Hepatic stellate cell (primary cell): Measurements from ENCODE around the gene TSPAN11.
"Not testable (repeated sequence)": the region's sequence is repeated elsewhere in the genome, so short reads cannot be mapped to it uniquely, and the experiment has no call there.

Experiments used
- DNase-seq: peaks from one replicate; pipeline ENCODE4 v3.0.0; 2011; ENCODE audit warnings: low spot score

TSPAN11 gene

DNA sequence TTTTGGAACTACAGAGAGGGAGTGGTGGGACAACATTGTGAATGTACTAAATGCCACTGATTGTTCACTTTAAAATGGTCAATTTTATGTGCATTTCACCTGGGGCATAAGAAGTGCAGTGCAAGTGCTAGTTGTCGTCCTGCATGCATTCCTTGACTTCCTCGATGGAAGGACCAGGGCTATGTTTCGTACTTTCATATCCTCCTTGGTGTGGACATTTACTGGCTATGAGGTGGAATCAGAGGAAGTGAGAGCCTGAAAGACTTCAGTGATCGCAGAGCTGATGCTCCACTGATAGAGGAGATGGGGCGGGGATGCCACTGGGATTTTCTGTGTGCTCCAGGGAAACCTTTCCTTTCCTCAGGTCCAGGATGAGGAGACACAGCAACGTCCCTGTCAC, 93.0 kb downstream of the TSPAN11 start:
- no peak for DNase-seq

DNA sequence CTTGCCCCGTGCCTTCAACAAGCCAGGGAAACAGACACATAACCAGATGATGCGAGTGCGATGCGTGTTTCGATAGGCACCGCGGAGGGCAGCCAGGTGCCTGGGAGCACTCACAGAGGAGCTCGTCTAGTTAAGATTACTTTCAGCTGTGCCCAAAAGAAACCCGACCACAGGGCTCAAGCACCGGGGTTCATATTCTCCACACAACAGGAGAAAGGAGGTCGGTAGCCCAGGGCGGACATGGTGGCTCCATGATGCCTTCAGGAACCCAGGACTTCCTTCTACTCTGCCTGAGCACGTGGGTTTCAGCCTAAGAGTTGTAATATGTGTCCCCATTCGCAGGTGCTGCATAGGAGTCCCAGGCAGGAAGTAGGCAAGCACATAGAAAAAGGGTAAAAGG, 93.4 kb downstream of the TSPAN11 start:
- no peak for DNase-seq

DNA sequence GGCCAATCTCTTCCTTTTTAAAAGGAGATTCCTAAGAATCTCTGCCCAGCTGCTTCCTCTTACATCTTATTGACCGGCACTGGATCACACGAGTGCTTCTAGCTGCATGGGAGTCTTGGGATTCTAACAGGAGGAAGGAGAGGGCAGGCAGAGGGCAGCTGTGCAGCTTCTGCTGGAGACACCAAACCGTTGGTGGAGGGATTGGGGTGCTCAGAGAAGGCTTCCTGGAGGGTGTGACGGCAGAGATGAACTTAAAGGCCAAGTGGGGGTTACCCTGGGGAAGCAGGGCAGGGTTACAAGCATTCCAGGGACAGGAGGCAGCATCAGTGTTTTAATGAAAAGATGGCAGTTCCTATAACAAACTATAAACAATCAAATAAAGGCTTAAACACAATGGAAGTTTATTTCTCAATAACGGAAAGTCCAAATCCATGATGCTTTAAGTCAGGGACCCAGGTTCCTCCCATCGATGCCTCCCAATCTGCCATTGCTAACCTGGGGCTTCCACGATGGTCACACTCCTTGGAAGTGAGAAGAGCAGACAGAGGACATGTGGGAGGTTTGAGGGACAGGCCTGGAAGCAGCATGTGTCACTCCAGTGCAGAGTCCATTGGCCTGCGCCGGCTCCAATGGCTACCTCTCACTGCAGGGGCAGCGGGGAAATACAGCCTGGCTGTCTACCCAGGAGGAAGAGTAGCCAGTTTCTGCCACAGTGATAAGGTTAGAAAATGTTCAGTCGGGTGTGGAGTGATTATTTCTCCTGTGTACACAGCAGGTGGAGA, 94.0 kb downstream of the TSPAN11 start:
- no peak for DNase-seq

DNA sequence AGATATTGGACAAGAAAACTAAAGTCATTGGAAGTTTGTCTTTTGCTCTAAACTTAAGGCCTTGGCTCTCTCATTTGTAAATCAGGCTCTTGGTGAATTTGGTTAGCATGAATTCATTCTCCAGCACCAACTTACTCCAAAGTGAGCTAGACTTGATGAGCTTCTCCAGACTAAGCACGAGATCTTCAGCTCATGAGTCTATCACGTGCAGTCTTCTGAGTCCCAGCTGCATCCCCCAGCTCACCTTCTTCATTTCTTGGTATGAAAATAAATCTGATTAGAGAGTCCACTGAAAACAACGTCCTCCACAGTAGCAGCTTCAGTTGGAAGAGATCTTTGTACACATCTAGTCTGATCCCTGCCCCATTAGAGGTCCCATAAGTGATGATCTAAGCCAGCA, 94.6 kb downstream of the TSPAN11 start:
- no peak for DNase-seq

DNA sequence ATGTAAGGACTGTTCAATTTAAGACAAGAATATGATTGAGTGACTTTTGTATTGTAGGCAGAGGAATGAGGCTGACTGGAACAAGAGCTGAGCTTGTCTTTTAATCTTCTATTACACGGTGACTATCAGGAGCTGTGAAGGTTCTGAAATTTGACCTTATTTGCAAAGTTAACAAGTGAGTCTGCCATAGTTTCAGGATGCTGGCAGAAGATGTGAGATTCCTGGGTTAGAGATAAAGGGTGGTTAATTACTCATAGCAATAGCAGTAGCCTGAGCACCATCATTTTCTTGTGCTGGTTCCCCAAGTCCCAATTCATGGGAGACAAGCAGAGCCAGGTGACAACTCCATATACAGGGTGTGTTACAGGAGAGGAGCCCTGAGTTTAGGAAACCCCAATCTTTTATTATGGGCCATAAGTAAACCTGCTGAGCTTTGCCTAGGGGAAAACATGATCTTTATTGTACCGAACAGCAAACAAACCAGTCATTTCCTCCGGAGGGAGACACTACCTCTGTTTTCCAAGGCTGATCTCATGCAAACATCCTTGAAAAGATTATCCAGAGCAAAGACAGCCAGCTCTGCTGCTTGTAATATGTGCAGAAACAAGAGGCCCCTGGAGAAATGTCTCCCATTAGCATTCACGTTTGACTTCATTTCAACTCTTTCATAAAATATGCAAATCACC, 95.4 kb downstream of the TSPAN11 start:
- no peak for DNase-seq

DNA sequence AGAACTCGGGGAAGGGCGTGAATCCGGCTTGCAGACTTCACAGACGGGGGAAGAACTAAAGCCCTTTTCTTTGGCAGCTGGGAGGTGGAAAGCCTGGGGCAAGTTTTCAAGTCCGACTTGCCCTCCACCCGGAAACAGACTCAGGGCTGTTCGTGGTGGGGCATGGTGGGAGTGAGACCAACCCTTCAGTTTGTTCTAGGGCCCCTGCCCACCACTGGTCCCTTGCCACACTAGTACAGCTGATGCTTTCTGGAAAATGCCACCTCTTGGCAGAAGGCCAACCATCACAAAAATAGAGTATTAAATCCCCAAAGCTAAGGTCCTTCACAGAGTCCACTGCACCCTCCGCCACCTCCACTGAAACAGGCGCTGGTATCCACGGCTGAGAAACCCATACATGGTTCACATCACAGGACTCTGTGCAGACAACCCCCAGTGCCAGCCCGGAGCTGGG, 96.8 kb downstream of the TSPAN11 start:
- no peak for DNase-seq

DNA sequence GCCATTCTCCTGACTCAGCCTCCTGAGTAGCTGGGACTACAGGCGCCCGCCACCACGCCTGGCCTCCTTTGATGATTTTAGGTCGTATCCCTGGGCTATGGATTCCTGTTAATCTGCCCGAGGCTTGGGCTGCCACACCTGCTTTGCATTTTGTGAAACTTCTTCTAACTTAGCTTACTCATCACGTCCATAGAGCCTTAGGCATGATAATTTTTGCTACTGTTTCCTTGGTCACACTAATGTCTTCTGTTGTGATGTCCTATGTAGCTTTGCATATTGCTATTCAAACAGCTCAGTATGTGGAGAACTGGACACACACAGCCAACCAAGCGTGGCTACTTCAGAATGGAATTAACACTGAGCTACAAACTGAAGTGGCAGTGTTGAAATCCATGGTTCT, 99.7 kb downstream of the TSPAN11 start:
- DNase-seq: no peak

DNA sequence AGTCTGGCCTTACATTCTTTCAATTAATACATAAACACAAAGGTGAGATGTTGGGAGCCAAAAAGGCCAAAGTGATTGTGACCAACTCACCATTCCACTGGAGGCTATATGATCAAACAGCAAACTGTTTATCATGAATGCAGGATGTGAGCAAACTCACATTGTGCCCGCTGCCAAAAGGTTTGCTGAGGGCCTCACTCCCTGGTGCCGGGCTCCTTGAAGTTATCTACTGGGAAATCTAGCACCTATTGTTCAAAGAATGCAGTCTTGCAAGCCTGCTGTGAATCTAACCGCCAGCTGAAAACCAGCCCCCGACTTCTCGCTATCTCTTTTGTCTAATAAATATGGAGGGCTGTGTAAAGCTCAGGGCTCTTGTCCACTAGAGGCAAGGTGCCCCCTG, 100.5 kb downstream of the TSPAN11 start:
- not testable (repeated sequence) for DNase-seq

DNA sequence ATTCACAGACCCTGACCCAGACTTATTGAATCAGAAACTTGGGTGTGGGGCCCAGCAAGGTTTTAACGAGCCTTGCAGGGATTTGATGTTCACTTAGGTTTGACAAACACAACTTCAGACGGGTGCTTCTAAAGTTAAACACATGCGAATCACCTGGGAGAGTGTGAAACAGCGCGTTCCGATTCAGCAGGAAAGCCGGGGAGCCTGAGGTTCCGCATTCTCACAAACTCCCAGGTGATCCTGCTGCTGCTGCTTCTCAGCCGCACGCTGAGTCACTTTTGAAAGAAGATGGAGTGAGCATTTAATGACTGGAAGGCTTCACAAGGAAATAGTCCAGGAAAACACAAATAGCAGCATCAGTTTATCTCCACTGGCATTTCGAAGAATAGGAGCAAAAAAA, 102.9 kb downstream of the TSPAN11 start:
- DNase-seq: no peak

DNA sequence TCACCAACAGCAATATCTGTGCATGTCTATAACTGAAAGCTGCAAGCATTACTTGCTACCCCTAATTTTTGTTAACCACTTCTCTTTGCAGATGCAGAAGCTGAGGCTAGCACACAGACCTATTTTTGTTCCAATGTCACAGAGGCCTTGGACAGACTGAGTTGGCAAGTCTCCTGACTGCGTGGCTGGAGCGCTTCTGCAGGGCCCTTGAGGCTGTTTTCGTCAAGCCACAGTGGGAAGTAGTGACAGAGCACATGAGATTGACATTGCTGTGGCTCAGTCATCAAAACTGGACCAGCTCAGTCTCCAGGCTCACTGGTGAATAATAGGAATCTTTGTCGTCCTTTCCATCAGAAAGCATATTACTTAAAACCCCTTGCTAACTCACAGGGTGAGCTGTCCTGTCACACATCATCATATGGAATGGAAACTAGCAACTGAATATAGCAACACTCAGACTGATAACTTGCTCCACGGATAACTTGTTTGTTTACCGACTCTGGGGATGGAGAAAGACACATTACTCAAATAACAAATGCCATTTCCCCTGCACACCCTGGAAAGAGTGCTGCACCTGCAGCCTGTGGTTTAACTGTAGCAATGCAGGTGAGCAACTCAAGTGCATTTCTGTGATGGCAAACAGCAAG, 103.5 kb downstream of the TSPAN11 start:
- no peak for DNase-seq

DNA sequence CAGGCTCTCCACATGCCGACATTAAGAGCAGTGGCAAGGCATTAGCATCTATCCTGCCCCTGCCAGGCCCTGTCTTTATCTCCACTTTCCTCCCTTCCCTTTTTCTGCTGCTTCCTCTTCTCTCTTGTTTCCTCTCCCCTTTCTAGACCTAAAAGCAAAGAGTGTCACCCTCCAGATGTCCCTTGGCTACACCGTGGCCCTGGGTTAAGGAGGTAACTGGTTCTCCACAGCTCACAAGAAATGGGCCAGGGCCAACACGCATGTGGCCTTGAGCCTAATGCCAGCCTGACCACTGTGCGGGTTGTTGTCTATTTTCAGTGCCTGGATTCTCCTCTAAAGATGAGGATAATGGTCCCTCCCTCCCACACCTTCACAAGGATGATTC, 105.4 kb downstream of the TSPAN11 start:
- DNase-seq: no peak

DNA sequence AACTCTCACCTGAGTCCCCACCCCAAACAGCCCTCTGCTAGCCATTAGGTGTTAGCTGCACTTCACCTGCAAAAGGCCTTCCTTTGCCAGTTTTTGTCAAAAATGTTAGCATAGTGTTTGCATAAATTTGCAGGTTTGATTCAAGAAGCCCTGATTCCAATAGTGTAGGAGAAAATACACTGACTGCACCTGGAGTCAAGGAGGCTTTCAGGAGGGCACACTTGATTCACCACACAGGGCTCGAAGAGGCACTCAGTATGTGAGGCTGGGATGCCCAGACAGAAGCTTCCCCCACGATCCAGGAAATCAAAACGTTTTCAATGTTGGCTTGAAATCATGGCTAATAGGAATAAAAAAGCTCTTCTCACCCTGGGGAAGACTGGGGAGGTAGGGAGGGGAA, 106.6 kb downstream of the TSPAN11 start:
- no peak for DNase-seq

DNA sequence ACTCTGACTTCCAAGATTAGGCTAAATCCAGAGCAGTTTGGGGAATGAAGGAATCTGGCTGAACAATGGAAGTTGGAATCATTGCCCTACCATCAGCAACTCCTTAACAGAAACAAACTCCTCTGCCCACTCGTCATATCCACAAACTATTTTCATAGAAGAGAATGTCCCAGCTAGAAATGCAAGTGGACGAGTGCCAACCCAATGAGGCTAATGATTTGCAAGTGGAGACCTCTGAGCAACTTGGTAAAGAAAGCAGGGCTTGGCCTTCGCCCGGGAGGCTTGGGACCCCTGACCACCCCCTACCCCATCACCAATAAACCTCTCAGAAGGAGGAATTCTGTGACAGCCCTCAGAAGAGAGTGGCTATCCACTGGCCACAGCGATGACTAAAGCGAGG, 107.1 kb downstream of the TSPAN11 start:
- DNase-seq: no peak

DNA sequence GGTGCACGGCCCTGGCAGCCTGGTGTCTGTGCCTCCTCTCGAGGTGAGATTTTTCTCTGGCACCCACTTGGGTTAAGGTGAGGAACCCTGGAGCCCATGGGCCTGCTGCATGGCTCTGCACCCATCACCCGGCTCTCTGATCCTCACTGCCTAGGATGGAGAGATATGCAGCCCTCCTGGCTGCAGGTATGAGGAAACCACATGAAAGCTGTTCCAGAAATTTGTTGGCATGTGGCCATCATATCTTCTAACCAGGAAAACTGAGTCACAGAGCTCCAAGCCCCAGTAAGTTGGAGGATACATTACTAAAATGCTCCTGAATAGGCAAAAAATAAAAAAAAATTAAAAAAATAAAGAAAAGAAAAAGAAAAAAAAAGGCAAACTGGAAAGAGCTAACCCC, 107.8 kb downstream of the TSPAN11 start:
- DNase-seq: no peak

DNA sequence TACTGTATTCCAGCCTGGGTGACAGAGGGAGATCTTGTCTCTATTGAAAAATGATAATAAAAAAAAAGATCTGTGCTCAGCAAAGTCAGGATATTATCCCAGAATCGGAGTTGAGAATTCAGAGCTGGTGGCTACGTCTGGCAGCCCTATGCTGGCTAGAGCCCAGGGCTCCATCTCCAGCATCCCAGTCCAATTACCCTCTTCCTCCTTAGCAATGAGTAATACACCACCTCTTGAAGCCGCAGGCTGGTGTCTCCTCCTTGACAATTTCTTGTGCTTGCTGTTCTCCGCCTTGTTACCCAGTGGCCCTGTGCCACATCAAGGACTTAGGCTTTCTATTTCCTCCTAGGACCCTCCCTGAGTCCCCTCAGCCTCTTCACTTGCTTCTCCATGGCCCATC, 108.7 kb downstream of the TSPAN11 start:
- no peak for DNase-seq

DNA sequence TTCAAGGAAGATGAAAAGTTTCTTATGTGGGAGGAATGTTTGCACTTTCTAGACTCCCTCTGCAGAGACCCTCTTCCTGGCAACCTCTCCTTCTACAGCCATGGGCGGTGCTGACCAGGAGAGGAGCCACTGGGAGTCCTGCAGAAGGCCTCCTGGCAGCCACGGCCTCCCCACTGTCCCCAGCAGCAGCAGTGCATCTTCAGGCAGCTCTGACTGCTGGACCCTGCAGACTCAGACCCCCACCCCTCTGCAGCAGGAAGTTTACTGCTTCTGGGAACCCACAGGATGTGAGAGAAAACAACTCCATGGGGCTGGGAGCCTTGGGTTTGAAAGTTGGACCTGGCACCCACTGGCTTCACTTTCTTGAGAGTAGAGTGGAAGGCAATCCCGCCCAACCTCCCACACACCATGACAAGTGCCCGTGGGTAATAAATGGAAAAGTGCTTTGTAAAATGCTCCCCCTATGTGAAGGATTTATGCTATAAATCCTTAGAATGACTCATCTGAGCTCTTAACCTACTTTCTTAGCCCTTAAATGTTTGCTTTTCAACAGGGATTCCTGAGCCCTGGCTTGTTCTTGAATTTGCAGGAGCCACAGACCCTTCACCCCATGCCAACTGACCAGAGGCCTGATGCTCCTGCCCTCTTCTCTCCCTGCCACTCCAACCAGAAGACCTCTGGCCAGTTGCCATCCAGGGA, 109.6 kb downstream of the TSPAN11 start:
- no peak for DNase-seq

DNA sequence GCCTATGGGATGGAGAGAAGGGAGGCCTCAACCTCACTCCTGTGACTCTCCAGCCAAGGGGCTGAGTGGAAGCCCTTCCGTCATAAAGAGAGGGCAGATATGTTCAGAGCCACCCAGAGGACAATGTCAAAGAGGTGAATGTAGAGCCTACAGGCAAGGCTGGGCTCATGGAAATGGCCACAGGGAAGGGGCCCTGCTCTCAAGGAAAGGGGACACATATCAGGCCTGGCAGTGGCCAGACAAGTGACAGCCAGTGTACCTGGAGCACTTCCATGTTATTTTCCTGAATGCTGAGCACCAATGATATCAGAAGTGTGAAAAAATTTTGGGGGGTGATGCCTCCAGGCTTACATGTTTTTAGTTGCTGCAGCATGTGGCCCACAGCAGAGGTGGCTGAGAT, 110.5 kb downstream of the TSPAN11 start:
- no peak for DNase-seq

DNA sequence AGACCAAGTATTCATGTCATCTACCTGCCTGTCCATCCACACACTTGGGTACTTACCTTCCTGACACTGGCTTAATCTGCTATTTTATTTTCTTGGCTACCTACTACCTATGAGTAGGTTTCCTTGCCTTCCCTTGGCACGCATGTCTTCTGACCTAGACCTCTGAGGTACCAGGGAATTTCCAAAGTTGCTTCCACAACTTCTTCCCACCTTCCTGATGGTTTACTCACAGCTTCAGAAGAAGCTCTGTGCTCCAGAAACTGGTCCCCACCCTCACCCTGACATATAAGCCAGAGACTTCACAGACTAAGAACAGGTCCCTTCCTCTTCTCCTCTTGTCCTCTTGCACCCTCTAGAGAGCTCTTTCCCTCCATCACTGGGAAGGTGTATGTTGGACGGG, 111.4 kb downstream of the TSPAN11 start:
- no peak for DNase-seq

DNA sequence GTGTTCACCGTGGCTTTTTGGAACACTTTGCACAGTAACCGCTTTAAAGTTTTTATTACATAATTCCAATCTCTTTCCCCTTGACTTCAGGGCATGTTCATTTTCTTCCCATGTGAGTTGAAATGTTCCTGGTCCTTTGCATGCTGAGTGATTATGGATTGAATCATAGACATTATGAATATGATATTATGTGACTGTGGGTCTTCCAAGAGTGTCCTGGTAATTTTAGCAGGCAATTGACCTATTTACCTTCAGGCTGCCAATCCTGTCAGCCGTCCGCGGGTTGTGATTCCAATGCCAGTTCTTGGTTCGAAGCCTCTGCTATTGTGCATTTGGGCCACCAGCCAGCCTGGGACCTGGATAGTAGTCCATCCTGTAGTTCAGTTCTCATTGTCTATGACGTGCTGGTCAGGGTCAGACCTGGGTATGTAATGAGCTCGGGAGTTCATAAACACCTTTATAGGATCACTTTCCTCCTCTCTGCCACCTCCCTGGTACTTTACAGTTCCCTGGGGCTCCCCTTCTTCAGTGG, 114.6 kb downstream of the TSPAN11 start:
- no peak for DNase-seq
